ENCODE data around the gene ISG15.

The ISG15 gene

GRCh38 chr1:967466-968343 is 45.6 kb upstream of the ISG15 start:
- H2AFZ ChIP-seq (ENCODE audit: low read depth, low read length, severe bottlenecking): no peak overlapping the region
- TF ChIP-seq EZH2phosphoT487 (conservative IDR thresholded peaks at IDR 0.05; ENCODE audit: low read length): no peak
- TF ChIP-seq CTCF (IDR thresholded peaks at IDR 0.05; ENCODE audit: insufficient read depth, low read length, poor library complexity, severe bottlenecking): no peak
- no peaks in the 10 kb centered on the region for H3F3A ChIP-seq (ENCODE audit: insufficient read depth)
- no peaks in the 10 kb centered on the region for H3K36me3 ChIP-seq (ENCODE audit: low read length)
- H3K4me3 ChIP-seq (ENCODE audit: insufficient read depth, low read length, poor library complexity, severe bottlenecking): no peak overlapping the region
- H3K9ac ChIP-seq (ENCODE audit: low read length): no peak overlapping the region
- no peaks in the 10 kb centered on the region for H3K9me3 ChIP-seq (ENCODE audit: insufficient read depth, low read length)
- no peak overlapping the region for H3K4me2 ChIP-seq (ENCODE audit: low read depth, low read length, poor library complexity, severe bottlenecking)
- no peak overlapping the region for H3K27ac ChIP-seq (ENCODE audit: low read depth, low read length)
- no peaks in the 10 kb centered on the region for H3K9me2 ChIP-seq (replicated peaks; ENCODE audit: insufficient read depth, low read length)
- no peaks in the 10 kb centered on the region for H3K27me3 ChIP-seq (ENCODE audit: low read length)
- no peaks in the 10 kb centered on the region for H3K79me2 ChIP-seq (ENCODE audit: insufficient read depth, low read length)
- H4K20me1 ChIP-seq (ENCODE audit: low read depth, low read length): no peaks in the 10 kb centered on the region

DNA sequence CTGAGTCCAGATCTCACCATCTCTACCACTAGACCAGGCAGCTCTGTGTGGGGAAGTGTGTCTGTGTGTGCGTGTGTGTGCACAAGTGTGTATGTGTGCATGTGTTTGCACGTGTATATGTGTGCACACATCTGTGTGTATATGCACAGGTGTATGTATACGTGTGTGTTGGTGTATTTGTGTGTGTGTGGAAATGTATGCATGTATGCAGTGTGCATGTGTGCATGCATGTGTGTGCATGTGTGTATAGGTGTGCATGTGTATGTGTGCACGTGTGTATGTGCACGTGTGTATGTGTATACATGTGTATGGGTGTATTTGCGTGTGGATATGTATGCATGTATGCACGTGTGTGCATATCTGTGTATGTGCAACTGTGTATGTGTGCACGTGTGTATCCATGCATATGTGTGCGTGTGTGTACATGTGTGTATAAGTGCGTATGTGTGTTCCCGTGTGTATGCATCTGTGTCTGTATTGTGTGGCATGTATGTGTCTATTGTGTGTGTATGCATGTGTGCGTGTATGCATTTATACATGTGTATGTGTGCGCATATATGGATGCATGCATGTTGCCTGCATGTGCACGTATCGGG is 43.9 kb upstream of the ISG15 start:
- no peak overlapping the region for H3K4me2 ChIP-seq (ENCODE audit: low read depth, low read length, poor library complexity, severe bottlenecking)
- TF ChIP-seq CTCF (IDR thresholded peaks at IDR 0.05; ENCODE audit: insufficient read depth, low read length, poor library complexity, severe bottlenecking) (no peak), EZH2phosphoT487 (conservative IDR thresholded peaks at IDR 0.05; ENCODE audit: low read length) (no peak)
- H4K20me1 ChIP-seq (ENCODE audit: low read depth, low read length): no peaks in the 10 kb centered on the region
- no peaks in the 10 kb centered on the region for H3K27me3 ChIP-seq (ENCODE audit: low read length)
- no peak overlapping the region for H3K9ac ChIP-seq (ENCODE audit: low read length)
- no peaks in the 10 kb centered on the region for H3K36me3 ChIP-seq (ENCODE audit: low read length)
- H2AFZ ChIP-seq (ENCODE audit: low read depth, low read length, severe bottlenecking): no peak overlapping the region
- no peak overlapping the region for H3K4me3 ChIP-seq (ENCODE audit: insufficient read depth, low read length, poor library complexity, severe bottlenecking)
- H3K79me2 ChIP-seq (ENCODE audit: insufficient read depth, low read length): no peaks in the 10 kb centered on the region
- H3K9me3 ChIP-seq (ENCODE audit: insufficient read depth, low read length): no peaks in the 10 kb centered on the region
- no peak overlapping the region for H3K27ac ChIP-seq (ENCODE audit: low read depth, low read length)
- H3F3A ChIP-seq (ENCODE audit: insufficient read depth): no peaks in the 10 kb centered on the region
- no peaks in the 10 kb centered on the region for H3K9me2 ChIP-seq (replicated peaks; ENCODE audit: insufficient read depth, low read length)

DNA sequence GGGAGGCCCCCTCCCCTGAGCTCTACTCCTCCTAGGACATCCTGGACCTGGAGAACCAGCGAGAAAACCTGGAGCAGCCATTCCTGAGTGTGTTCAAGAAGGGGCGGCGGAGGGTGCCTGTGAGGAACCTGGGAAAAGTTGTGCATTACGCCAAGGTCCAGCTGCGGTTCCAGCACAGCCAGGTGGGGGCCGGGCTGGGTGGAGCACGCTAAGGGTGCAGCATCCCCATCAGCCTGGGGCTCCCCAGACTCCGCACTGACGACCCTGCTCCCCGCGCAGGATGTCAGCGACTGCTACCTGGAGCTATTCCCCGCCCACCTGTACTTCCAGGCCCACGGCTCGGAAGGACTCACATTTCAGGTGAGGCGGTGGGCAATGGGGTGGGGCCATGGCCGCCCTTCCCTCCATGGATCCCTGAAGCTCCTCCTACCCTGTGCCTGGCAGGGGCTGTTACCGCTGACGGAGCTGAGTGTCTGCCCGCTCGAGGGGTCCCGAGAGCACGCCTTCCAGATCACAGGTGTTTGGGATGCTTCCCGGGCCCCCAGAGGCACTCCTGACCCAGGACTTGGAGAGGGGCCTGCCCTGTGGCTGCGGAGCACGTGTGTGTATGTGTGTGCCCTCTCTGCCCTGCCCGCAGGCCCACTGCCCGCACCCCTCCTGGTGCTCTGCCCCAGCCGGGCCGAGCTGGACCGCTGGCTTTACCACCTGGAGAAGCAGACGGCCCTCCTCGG is 42.9 kb upstream of the ISG15 start:
- H2AFZ ChIP-seq (ENCODE audit: low read depth, low read length, severe bottlenecking): no peak overlapping the region
- H3K4me3 ChIP-seq (ENCODE audit: insufficient read depth, low read length, poor library complexity, severe bottlenecking): no peak overlapping the region
- no peaks in the 10 kb centered on the region for H3K27me3 ChIP-seq (ENCODE audit: low read length)
- H3F3A ChIP-seq (ENCODE audit: insufficient read depth): no peaks in the 10 kb centered on the region
- no peaks in the 10 kb centered on the region for H3K36me3 ChIP-seq (ENCODE audit: low read length)
- H3K79me2 ChIP-seq (ENCODE audit: insufficient read depth, low read length): no peaks in the 10 kb centered on the region
- TF ChIP-seq CTCF (IDR thresholded peaks at IDR 0.05; ENCODE audit: insufficient read depth, low read length, poor library complexity, severe bottlenecking): no peak
- no peak for TF ChIP-seq EZH2phosphoT487 (conservative IDR thresholded peaks at IDR 0.05; ENCODE audit: low read length)
- no peaks in the 10 kb centered on the region for H3K9me2 ChIP-seq (replicated peaks; ENCODE audit: insufficient read depth, low read length)
- no peak overlapping the region for H3K9ac ChIP-seq (ENCODE audit: low read length)
- H3K27ac ChIP-seq (ENCODE audit: low read depth, low read length): no peak overlapping the region
- H3K9me3 ChIP-seq (ENCODE audit: insufficient read depth, low read length): no peaks in the 10 kb centered on the region
- H4K20me1 ChIP-seq (ENCODE audit: low read depth, low read length): no peaks in the 10 kb centered on the region
- no peak overlapping the region for H3K4me2 ChIP-seq (ENCODE audit: low read depth, low read length, poor library complexity, severe bottlenecking)

Measured in SU-DHL-6 (cell line).